ENCODE measurements around the gene TMEM240. TPM values are rescaled to one million over a fixed set of nuclear protein-coding genes. Genes with fewer than 3 reads are reported as not detected.
A peak's percentile ranks its signal among the peaks of the same experiment; 100 is the strongest.

Gene TMEM240
- total RNA-seq, 1 experiment from 2014 or later = 14.3 TPM

- no peak for DNase-seq
- no peaks in the 10 kb centered on the region; the same call in 1 of the 2 replicates for H3K36me3 ChIP-seq (replicated peaks; ENCODE audit: control insufficient read depth, insufficient read depth, low read length)
- H3K27me3 ChIP-seq (ENCODE audit: control insufficient read depth, insufficient read depth, low read length) = no peaks in the 10 kb centered on the region
- H3K4me3 ChIP-seq (ENCODE audit: insufficient read depth, low read depth, low read length) = no peak overlapping the region
Measured at GRCh38 chr1:1551524-1552262, 11.3 kb upstream of the TMEM240 start.

DNA sequence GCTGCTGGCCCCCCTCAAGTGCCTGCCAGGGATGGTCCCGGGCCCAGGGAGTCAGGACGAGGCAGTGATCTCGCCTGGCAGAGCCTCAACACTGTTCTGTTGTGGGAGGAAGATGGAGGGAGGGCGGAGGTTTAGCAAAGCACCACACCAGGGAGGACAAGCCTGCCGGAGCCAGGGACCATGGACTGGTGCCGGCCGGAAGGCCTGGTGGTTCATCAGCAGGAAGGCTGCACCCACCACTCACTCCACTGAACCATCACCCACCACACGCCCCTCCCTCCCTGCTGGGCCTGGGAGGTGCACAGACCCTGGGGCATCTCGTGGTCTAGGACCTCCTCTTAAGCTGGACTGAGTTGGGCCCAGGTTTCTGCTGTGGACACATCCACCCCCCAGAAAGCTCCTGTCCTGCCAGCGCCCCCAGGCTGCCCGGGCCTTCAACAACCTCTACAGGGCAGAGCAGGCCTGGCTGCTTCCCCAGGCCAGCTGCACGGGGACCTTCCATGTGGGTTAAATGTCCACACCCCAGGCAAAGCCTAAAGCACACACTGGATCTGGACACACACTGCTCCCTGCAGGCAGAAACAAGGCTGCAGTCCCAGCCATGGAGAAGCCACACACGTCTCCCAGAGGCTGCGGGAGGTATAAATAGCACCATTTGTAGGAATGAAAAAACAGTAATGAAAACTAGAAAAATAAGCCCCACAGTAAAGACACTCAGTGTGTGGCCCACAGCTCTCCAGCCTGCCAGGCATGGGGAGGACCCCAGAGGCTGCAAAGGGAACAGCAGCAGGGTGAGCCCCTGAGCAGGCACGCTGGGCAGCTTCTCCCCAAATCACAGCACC, 10.4 kb upstream of the TMEM240 start:
- H3K4me3 ChIP-seq (ENCODE audit: insufficient read depth, low read depth, low read length) = no peak overlapping the region
- H3K27me3 ChIP-seq (ENCODE audit: control insufficient read depth, insufficient read depth, low read length) = no peaks in the 10 kb centered on the region
- peak; percentile 83 for DNase-seq
- no peaks in the 10 kb centered on the region; the same call in none of the 2 replicates for H3K36me3 ChIP-seq (replicated peaks; ENCODE audit: control insufficient read depth, insufficient read depth, low read length)

- no peak for DNase-seq
- H3K4me3 ChIP-seq (ENCODE audit: insufficient read depth, low read depth, low read length) = no peak overlapping the region
- no peaks in the 10 kb centered on the region; the same call in none of the 2 replicates for H3K36me3 ChIP-seq (replicated peaks; ENCODE audit: control insufficient read depth, insufficient read depth, low read length)
- H3K27me3 ChIP-seq (ENCODE audit: control insufficient read depth, insufficient read depth, low read length) = no peaks in the 10 kb centered on the region
Measured at GRCh38 chr1:1550087-1550486, 9.7 kb upstream of the TMEM240 start.

DNA sequence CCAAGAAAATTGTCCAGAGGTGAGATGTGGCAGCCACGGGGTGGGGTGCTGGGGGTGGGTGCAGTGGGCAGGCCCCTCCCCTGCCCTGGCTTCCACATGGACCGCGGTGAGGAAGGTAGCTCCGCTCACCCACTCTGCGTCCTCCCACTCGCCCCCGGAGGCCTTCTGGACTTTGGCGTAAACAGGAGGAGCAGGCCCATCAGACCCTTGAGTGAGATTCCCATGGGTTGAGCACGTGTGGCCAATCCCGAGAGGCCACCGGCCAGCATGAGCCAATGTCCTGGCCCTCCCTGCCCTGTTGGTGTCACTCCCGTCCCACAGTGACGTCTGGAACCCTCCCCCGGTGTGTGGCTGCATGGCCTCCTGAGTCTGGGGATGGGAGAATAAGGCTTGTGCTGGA, 8.2 kb upstream of the TMEM240 start:
- no peak for DNase-seq
- Histone ChIP-seq H3K36me3 (replicated peaks; ENCODE audit: control insufficient read depth, insufficient read depth, low read length) (no peaks in the 10 kb centered on the region; the same call in 1 of the 2 replicates), H3K27me3 (ENCODE audit: control insufficient read depth, insufficient read depth, low read length) (no peaks in the 10 kb centered on the region), H3K4me3 (ENCODE audit: insufficient read depth, low read depth, low read length) (no peak overlapping the region)

DNA sequence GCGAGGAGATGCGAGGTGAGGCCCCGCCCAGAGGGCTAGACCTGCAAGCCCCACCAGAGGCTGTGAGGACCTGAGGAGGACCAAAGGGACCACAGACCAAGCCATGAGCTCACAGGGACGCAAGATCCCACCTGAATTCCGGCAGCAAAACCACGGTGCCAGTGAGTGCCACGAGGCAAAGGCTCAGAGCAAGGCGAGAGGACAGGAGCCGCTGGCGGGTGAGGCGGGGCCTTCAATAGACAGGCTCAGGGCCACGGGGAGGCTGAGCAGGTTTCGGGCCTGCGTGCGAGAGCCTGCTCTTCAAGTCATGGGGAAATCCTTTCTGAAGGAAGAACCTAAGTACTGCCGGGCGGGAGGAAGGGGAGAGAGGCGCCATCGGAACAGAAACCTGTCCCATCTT, 7.1 kb upstream of the TMEM240 start:
- H3K4me3 ChIP-seq (ENCODE audit: insufficient read depth, low read depth, low read length) = no peak overlapping the region
- no peaks in the 10 kb centered on the region; the same call in none of the 2 replicates for H3K36me3 ChIP-seq (replicated peaks; ENCODE audit: control insufficient read depth, insufficient read depth, low read length)
- H3K27me3 ChIP-seq (ENCODE audit: control insufficient read depth, insufficient read depth, low read length) = no peaks in the 10 kb centered on the region
- DNase-seq = no peak

GRCh38 chr1:1547011-1547410, 6.6 kb upstream of the TMEM240 start:
- H3K4me3 ChIP-seq (ENCODE audit: insufficient read depth, low read depth, low read length) = no peak overlapping the region
- no peak for DNase-seq
- no peaks in the 10 kb centered on the region; the same call in none of the 2 replicates for H3K36me3 ChIP-seq (replicated peaks; ENCODE audit: control insufficient read depth, insufficient read depth, low read length)
- H3K27me3 ChIP-seq (ENCODE audit: control insufficient read depth, insufficient read depth, low read length) = no peaks in the 10 kb centered on the region

DNA sequence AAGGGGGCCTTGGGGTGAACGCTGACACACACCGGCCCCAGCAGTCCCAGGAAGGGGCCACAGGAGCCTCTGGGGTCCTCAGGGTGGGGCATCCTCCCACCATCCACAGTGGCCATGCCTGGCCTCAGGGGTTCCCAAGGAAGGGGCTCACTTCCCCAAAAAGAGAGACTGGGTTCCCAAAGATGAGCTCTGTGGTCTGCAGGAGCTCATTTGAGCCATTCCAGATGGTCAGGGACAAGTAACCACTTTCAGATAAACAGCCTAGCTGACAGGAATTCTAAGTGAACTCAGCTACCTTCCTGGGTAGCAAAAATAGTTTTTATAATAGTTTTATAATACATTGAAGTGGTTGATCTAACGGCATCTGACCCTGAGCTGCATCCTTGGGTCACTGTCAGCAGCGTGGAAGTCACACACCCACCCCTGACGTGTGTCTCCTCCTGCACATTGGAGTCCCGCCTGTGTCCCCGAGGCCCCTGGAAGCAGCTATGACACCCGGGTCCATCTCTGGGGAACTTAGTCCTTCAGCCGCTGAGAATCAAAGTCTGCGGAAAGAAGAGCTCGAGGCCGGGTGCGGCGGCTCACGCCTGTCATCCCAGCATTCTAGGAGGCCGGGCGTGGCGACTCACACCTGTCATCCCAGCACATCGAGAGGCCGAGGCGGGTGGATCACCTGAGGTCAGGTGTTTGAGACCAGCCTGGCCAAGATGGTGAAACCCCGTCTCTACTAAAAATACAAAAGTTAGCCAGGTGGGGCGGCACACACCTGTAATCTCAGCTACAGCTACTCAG, 5.7 kb upstream of the TMEM240 start:
- no peak for DNase-seq
- H3K27me3 ChIP-seq (ENCODE audit: control insufficient read depth, insufficient read depth, low read length) = no peaks in the 10 kb centered on the region
- H3K4me3 ChIP-seq (ENCODE audit: insufficient read depth, low read depth, low read length) = no peak overlapping the region
- H3K36me3 ChIP-seq (replicated peaks; ENCODE audit: control insufficient read depth, insufficient read depth, low read length) = no peaks in the 10 kb centered on the region; the same call in none of the 2 replicates

- DNase-seq = no peak
- no peak overlapping the region for H3K4me3 ChIP-seq (ENCODE audit: insufficient read depth, low read depth, low read length)
- H3K36me3 ChIP-seq (replicated peaks; ENCODE audit: control insufficient read depth, insufficient read depth, low read length) = no peaks in the 10 kb centered on the region; the same call in none of the 2 replicates
- H3K27me3 ChIP-seq (ENCODE audit: control insufficient read depth, insufficient read depth, low read length) = no peaks in the 10 kb centered on the region
Measured at GRCh38 chr1:1544544-1544943, 4.1 kb upstream of the TMEM240 start.

GRCh38 chr1:1543706-1544099, 3.3 kb upstream of the TMEM240 start:
- H3K36me3 ChIP-seq (replicated peaks; ENCODE audit: control insufficient read depth, insufficient read depth, low read length) = no peaks in the 10 kb centered on the region; the same call in none of the 2 replicates
- no peaks in the 10 kb centered on the region for H3K27me3 ChIP-seq (ENCODE audit: control insufficient read depth, insufficient read depth, low read length)
- DNase-seq = no peak
- no peak overlapping the region for H3K4me3 ChIP-seq (ENCODE audit: insufficient read depth, low read depth, low read length)

DNA sequence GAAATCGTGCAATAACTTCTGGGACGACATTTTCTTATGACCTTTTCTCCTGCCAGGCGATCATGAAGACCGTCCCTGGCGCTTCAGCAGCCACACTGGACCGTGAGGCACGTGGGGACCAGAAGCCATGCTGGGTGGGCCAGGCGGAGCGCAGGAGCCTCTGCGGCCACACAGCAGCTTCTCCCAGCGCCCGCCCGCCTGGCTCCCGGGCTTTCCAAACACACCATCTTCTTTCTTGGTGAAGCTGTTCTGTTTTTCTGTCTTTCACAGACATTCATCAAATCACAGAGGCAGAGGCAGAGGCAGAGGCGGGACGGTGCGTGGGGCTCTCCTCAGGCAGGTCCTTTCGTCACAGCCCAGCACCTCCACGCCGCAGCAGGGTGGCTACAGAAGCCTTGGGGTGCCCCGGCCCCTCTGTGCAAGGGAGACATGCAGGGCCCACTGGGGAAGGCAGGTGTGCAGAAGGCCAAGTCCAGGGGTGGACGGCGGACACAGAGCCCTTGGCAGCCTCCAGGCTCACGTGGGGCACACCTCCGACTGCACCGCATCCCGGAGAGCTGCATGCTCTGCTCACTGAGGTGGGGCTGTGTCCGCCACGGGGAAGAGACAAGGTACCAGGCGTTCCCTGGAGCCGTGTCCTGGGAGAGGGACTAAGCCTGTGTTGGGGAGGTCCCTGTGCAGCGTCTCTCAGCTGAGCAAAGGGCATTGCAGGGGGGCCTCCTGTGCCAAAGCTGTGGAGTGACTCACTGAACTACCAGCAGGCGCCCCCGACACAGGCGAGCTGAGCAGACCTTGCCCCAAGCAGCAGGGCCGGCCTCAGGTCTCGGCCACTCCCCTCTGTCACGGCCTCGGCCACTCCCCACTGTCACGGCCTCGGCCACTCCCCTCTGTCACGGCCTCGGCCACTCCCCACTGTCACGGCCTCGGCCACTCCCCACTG, 2.6 kb upstream of the TMEM240 start:
- no peaks in the 10 kb centered on the region; the same call in none of the 2 replicates for H3K36me3 ChIP-seq (replicated peaks; ENCODE audit: control insufficient read depth, insufficient read depth, low read length)
- DNase-seq = peak; percentile 53
- H3K27me3 ChIP-seq (ENCODE audit: control insufficient read depth, insufficient read depth, low read length) = no peaks in the 10 kb centered on the region
- no peak overlapping the region for H3K4me3 ChIP-seq (ENCODE audit: insufficient read depth, low read depth, low read length)

DNA sequence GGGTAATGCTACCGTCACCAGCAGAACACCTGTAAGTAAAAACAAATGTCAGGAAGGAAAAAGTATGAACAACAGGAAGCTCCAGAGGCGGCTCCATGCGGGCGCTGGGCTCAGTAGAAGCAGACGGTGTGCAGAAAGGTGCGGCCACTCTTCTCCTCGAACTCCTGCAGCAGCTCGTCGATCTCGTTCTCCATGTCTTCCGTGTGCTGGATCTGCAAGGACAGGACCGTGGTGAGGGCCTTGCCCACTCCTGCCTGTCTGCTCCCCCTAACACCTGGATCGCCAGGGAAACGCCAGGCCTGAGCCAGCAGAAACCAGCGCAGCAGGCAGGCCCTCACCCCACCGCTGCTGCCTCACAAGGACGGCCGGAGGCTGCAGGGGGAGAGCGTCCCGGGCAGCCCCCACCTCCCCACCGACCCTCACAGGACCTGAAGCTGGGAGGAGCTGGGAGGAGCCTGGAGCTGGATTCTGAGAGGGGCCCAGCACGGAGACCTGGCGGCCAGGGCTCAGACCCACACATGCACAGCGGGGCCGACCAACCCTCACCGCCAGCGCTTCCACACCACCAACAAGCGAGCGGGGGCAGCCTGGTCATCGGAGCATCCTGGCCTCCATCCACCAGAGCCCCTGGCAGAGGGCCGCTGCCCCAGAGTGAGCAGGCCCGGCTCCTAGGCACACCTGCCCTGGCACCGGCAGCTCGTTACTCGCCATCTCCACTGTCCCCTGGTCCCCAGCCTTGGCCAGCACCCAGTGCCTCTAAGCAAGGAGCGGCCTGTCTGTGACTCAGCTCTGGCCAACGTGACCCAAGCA, 1.7 kb upstream of the TMEM240 start:
- Histone ChIP-seq H3K36me3 (replicated peaks; ENCODE audit: control insufficient read depth, insufficient read depth, low read length) (no peaks in the 10 kb centered on the region; the same call in none of the 2 replicates), H3K4me3 (ENCODE audit: insufficient read depth, low read depth, low read length) (no peak overlapping the region), H3K27me3 (ENCODE audit: control insufficient read depth, insufficient read depth, low read length) (no peaks in the 10 kb centered on the region)
- peak; percentile 64 for DNase-seq

GRCh38 chr1:1540818-1541628, 599 bp upstream of the TMEM240 start:
- H3K4me3 ChIP-seq (ENCODE audit: insufficient read depth, low read depth, low read length) = peak overlapping the region; percentile 63
- no peaks in the 10 kb centered on the region; the same call in none of the 2 replicates for H3K36me3 ChIP-seq (replicated peaks; ENCODE audit: control insufficient read depth, insufficient read depth, low read length)
- H3K27me3 ChIP-seq (ENCODE audit: control insufficient read depth, insufficient read depth, low read length) = no peaks in the 10 kb centered on the region
- peak; percentile 89 for DNase-seq

All from H7 (cell line).